ENCODE results near the gene LOXHD1. TPM values are rescaled to one million over a fixed set of nuclear protein-coding genes. Genes with fewer than 3 reads are reported as not detected.

Gene LOXHD1
- total RNA-seq, 1 experiment from 2014 or later = not detected

- DNase-seq (ENCODE audit: extremely low read depth, low read depth) = no peak
These were observed 229.6 kb downstream of the LOXHD1 start for GRCh38 chr18:46427216-46427995.

Other genes with a start within 250 kb of the LOXHD1 start
- not detected in 2 replicates for gene ST8SIA5, start 99.8 kb upstream of the LOXHD1 start, total RNA-seq (2014; rRNA removed; shearing (Covaris generic))

Measured in NCI-H460 (cell line).